HUES64 (cell line): ENCODE measurements around the gene TMEM213.

Source experiments
- H3K27ac ChIP-seq: 2 replicates; pipeline ENCODE4 v1.7.0; 2013; ENCODE audit warnings: low read depth, low read length, inconsistent platforms
- H3K27me3 ChIP-seq: 2 replicates; pipeline ENCODE4 v1.6.1; 2013; ENCODE audit warnings: mild to moderate bottlenecking, low read length; ENCODE audit not compliant: insufficient read depth
- H3K36me3 ChIP-seq: 2 replicates; pipeline ENCODE4 v1.6.1; 2013; ENCODE audit warnings: mild to moderate bottlenecking, low read length; ENCODE audit not compliant: insufficient read depth
- H3K4me1 ChIP-seq: 2 replicates; pipeline ENCODE4 v1.6.1; 2013; ENCODE audit warnings: mild to moderate bottlenecking, low read length, moderate library complexity; ENCODE audit not compliant: insufficient read depth
- H3K4me3 ChIP-seq: 2 replicates; pipeline ENCODE4 v1.5.1; 2013; ENCODE audit warnings: mild to moderate bottlenecking, low read length, moderate library complexity
- H3K9ac ChIP-seq: 2 replicates; pipeline ENCODE4 v1.6.1; 2013; ENCODE audit warnings: mild to moderate bottlenecking, low read depth, low read length
- H3K9me3 ChIP-seq: 2 replicates; pipeline ENCODE4 v1.6.1; 2013; ENCODE audit warnings: low read depth, low read length; ENCODE audit not compliant: insufficient read depth
- WGBS: fragments of 150-250, 120-280 bp; methylation state at CpG from one replicate; pipeline ENCODE4 v1.1.7; 2013; ENCODE audit warnings: missing lambda C conversion rate; 5-methylcytosine and 5-hydroxymethylcytosine counted together

TMEM213 gene

DNA sequence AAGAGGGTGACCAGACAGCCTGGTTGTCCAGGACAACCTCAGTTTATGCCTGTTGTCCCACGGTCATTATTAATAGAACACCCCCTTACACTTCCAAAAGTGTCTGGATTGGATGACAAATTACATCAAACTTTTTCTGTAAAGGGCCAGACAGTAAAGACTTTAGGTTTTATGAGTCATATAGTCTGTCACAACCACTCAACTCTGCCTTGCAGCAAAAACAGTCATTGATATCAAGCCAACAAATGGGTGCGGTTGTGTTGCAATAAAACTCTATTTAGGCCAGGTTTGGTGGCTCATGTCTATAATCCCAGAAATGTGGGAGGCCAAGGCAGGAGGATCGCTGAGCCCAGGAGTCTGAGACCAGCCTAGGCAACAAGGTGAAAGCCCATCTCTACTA, 66.9 kb downstream of the TMEM213 start:
- Histone ChIP-seq H3K27me3 (no peaks in the 10 kb centered on the region), H3K27ac (no peak overlapping the region), H3K36me3 (peaks cover 61% of the 10 kb centered on the region), H3K4me1 (no peaks in the 10 kb centered on the region), H3K4me3 (no peak overlapping the region), H3K9me3 (no peaks in the 10 kb centered on the region), H3K9ac (no peak overlapping the region)
- WGBS, result 93% methylated on average over 3 of the region's 3 CpGs

- WGBS, result 97% methylated on average over 4 of the region's 4 CpGs
- no peaks in the 10 kb centered on the region for H3K9me3 ChIP-seq
- no peak overlapping the region for H3K9ac ChIP-seq
- no peak overlapping the region for H3K4me3 ChIP-seq
- H3K27ac ChIP-seq, result no peak overlapping the region
- no peaks in the 10 kb centered on the region for H3K27me3 ChIP-seq
- no peaks in the 10 kb centered on the region for H3K4me1 ChIP-seq
- peaks cover 57% of the 10 kb centered on the region for H3K36me3 ChIP-seq
These were observed 68.0 kb downstream of the TMEM213 start for GRCh38 chr7:138865843-138866242.

GRCh38 chr7:138866353-138866752, 68.6 kb downstream of the TMEM213 start:
- Histone ChIP-seq H3K4me3 (no peak overlapping the region), H3K9ac (no peak overlapping the region), H3K27ac (no peak overlapping the region), H3K4me1 (no peaks in the 10 kb centered on the region), H3K36me3 (peaks cover 55% of the 10 kb centered on the region), H3K9me3 (no peaks in the 10 kb centered on the region), H3K27me3 (no peaks in the 10 kb centered on the region)
- WGBS, result 93% methylated on average over 9 of the region's 9 CpGs

DNA sequence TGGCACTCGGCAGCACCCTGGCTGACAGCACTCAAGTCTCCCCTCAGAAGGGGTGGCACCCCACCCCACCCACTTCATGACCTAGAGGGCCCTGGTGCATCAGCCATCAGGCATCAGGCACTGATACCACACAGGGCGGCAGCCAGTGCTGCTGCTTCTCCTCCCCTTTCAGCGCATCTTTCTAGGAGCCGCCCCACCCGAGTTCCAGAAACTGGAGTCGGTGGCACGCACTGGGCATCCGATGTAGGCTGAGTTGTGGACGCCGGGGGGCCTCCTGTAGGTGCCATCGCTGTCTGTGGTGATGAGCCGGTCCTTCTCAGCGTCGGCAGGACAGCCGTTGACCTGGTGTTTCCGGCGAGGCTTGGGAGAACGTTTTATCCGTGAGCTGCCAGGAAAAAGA, 70.0 kb downstream of the TMEM213 start:
- Histone ChIP-seq H3K4me3 (no peak overlapping the region), H3K4me1 (peaks cover under 1% of the 10 kb centered on the region; the same call in 1 of the 2 replicates), H3K36me3 (peaks cover 58% of the 10 kb centered on the region), H3K27ac (no peak overlapping the region), H3K27me3 (no peaks in the 10 kb centered on the region), H3K9me3 (no peaks in the 10 kb centered on the region), H3K9ac (no peak overlapping the region)
- 95% methylated on average over 19 of the region's 19 CpGs for WGBS

GRCh38 chr7:138868711-138869110, 70.9 kb downstream of the TMEM213 start:
- Histone ChIP-seq H3K4me3 (no peak overlapping the region), H3K27ac (no peak overlapping the region), H3K9ac (no peak overlapping the region), H3K9me3 (no peaks in the 10 kb centered on the region), H3K27me3 (no peaks in the 10 kb centered on the region), H3K4me1 (peaks cover 6% of the 10 kb centered on the region; the same call in 1 of the 2 replicates), H3K36me3 (peaks cover 55% of the 10 kb centered on the region)
- 94% methylated on average over 14 of the region's 14 CpGs for WGBS

DNA sequence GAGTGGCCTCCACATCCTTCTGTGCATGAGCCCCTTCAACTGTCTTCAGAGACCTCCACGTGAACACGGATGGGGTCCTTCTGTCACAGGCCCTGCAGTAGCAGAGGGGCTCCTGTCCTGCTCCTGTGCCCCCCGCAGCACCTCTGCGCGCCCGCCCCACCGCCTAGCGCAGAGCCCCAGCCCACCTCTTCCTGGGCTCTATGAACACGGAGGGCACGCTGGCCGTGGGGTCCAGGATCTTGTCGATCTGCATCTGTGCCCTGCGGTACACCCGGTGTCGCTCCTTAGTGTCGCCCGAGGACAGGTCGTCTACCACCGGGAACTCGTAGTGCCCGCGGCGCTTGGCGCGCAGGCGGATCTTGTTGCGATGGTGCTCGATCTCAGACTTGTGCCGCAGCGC, 71.6 kb downstream of the TMEM213 start:
- no peak overlapping the region for H3K4me3 ChIP-seq
- H3K9me3 ChIP-seq, result no peaks in the 10 kb centered on the region
- H3K27me3 ChIP-seq, result no peaks in the 10 kb centered on the region
- no peak overlapping the region for H3K27ac ChIP-seq
- WGBS, result 97% methylated on average over 30 of the region's 30 CpGs
- no peak overlapping the region for H3K9ac ChIP-seq
- peaks cover 48% of the 10 kb centered on the region for H3K36me3 ChIP-seq
- peaks cover 6% of the 10 kb centered on the region; the same call in 1 of the 2 replicates for H3K4me1 ChIP-seq

- no peaks in the 10 kb centered on the region for H3K9me3 ChIP-seq
- peaks cover 6% of the 10 kb centered on the region; the same call in 1 of the 2 replicates for H3K4me1 ChIP-seq
- no peak overlapping the region for H3K9ac ChIP-seq
- H3K36me3 ChIP-seq, result peaks cover 46% of the 10 kb centered on the region
- no peaks in the 10 kb centered on the region for H3K27me3 ChIP-seq
- H3K4me3 ChIP-seq, result no peak overlapping the region
- 93% methylated on average over 21 of the region's 21 CpGs for whole genome bisulfite sequencing
- H3K27ac ChIP-seq, result no peak overlapping the region
These were observed 73.4 kb downstream of the TMEM213 start for GRCh38 chr7:138871065-138871813.

DNA sequence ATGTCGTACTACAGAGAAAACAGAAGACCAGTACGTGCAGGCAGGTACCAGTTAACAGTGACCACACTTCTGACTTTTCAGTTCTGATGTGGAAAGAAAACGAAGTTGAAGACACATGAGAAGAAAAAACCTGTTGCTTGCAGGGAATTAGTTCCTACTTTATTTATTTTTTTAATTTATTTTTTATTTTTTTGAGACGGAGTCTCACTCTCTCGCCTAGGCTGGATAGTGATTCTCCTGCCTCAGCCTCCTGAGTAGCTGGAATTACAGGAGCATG, 74.0 kb downstream of the TMEM213 start:
- peaks cover 48% of the 10 kb centered on the region for H3K36me3 ChIP-seq
- H3K9me3 ChIP-seq, result no peaks in the 10 kb centered on the region
- peaks cover 6% of the 10 kb centered on the region; the same call in 1 of the 2 replicates for H3K4me1 ChIP-seq
- H3K27ac ChIP-seq, result no peak overlapping the region
- H3K4me3 ChIP-seq, result no peak overlapping the region
- 97% methylated on average over 5 of the region's 5 CpGs for WGBS
- no peak overlapping the region for H3K9ac ChIP-seq
- H3K27me3 ChIP-seq, result no peaks in the 10 kb centered on the region

DNA sequence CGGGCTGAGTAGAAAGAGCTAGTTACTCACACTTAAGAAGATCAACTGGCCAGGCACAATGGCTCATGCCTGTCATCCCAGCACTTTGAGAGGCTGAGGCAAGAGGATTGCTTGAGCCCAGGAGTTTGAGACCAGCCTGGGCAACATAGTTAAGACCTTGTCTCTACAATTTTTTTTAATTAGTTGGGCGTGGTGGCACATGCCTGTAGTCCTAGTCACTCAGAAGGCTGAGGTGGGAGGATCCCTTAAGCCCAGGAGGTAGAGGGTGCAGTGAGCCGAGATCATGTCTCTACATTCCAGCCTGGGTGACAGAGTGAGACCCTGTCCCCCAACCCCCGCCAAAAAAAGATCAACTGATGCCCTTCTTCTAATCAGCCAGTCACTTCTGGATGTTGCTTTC, 74.8 kb downstream of the TMEM213 start:
- H3K9me3 ChIP-seq, result no peaks in the 10 kb centered on the region
- 86% methylated on average over 4 of the region's 4 CpGs for whole genome bisulfite sequencing
- H3K27me3 ChIP-seq, result no peaks in the 10 kb centered on the region
- H3K4me1 ChIP-seq, result peaks cover 6% of the 10 kb centered on the region; the same call in 1 of the 2 replicates
- H3K4me3 ChIP-seq, result no peak overlapping the region
- no peak overlapping the region for H3K9ac ChIP-seq
- H3K36me3 ChIP-seq, result peaks cover 43% of the 10 kb centered on the region
- no peak overlapping the region for H3K27ac ChIP-seq

GRCh38 chr7:138873220-138873892, 75.6 kb downstream of the TMEM213 start:
- H3K4me3 ChIP-seq, result no peak overlapping the region
- H3K9me3 ChIP-seq, result no peaks in the 10 kb centered on the region
- H3K27me3 ChIP-seq, result no peaks in the 10 kb centered on the region
- no peak overlapping the region for H3K9ac ChIP-seq
- no peak overlapping the region for H3K27ac ChIP-seq
- peaks cover 6% of the 10 kb centered on the region; the same call in 1 of the 2 replicates for H3K4me1 ChIP-seq
- 90% methylated on average over 5 of the region's 5 CpGs for WGBS
- H3K36me3 ChIP-seq, result peaks cover 39% of the 10 kb centered on the region

- H3K9ac ChIP-seq, result no peak overlapping the region
- 90% methylated on average over 9 of the region's 9 CpGs for WGBS
- H3K27ac ChIP-seq, result no peak overlapping the region
These were observed 78.0 kb downstream of the TMEM213 start for GRCh38 chr7:138875794-138876193.

More at GRCh38 chr7:138875794-138876193, 78.0 kb downstream of the TMEM213 start:
- H3K4me3 ChIP-seq, result no peak overlapping the region
- H3K9me3 ChIP-seq, result no peaks in the 10 kb centered on the region
- no peaks in the 10 kb centered on the region for H3K27me3 ChIP-seq
- peaks cover 42% of the 10 kb centered on the region for H3K36me3 ChIP-seq
- H3K4me1 ChIP-seq, result peaks cover 6% of the 10 kb centered on the region; the same call in 1 of the 2 replicates
